ENCODE results near the gene PPP1R9B.

- TF ChIP-seq EP300 (IDR thresholded peaks at IDR 0.05; ENCODE audit: borderline replicate concordance in 1 of 2, low read depth in 2 of 2, low read length in 2 of 2) (no peak), EZH2 (IDR thresholded peaks at IDR 0.05; ENCODE audit: low read depth, low read length, severe bottlenecking) (no peak), CTCF (IDR thresholded peaks at IDR 0.05; ENCODE audit: control extremely low read depth in 1 of 3, insufficient read depth in 1 of 3, low read depth in 1 of 3, low read length in 3 of 3) (no peak), RAD21 (IDR thresholded peaks at IDR 0.05 in 1 of 2, conservative IDR thresholded peaks at IDR 0.05 in 1 of 2; ENCODE audit: low read depth in 2 of 2, low read length in 2 of 2) (no peak)
Measured at GRCh38 chr17:50157891-50158290, 7.4 kb upstream of the PPP1R9B start.
